Measurements from ENCODE around the gene DNAH8.
"Not testable (repeated sequence)": the region's sequence is repeated elsewhere in the genome, so short reads cannot be mapped to it uniquely, and the experiment has no call there.

The DNAH8 gene

GRCh38 chr6:38910207-38910606 is 195.1 kb downstream of the DNAH8 start:
- in situ Hi-C loops (cut with HindIII; ENCODE audit: low pct_ligation_motif_present, low sequenced_read_pairs): no loop called here

GRCh38 chr6:38912378-38912777 is 197.3 kb downstream of the DNAH8 start:
- Histone ChIP-seq H3K27ac (no peak overlapping the region), H3K36me3 (replicated peaks) (no peaks in the 10 kb centered on the region), H3K27me3 (replicated peaks) (no peaks in the 10 kb centered on the region), H3K4me3 (ENCODE audit: low read depth, low read length) (no peak overlapping the region)
- no peak for DNase-seq
- no peak for TF ChIP-seq CTCF (IDR thresholded peaks at IDR 0.05; ENCODE audit: low read depth, low read length, missing control alignments)
- in situ Hi-C loops (cut with HindIII; ENCODE audit: low pct_ligation_motif_present, low sequenced_read_pairs): no loop called here

More at GRCh38 chr6:38910207-38910606, 195.1 kb downstream of the DNAH8 start:
- Histone ChIP-seq H3K36me3 (replicated peaks) (no peaks in the 10 kb centered on the region), H3K27ac (no peak overlapping the region), H3K4me3 (ENCODE audit: low read depth, low read length) (no peak overlapping the region), H3K27me3 (replicated peaks) (no peaks in the 10 kb centered on the region)
- TF ChIP-seq CTCF (IDR thresholded peaks at IDR 0.05; ENCODE audit: low read depth, low read length, missing control alignments): no peak
- DNase-seq: no peak

GRCh38 chr6:38915205-38915925 is 200.3 kb downstream of the DNAH8 start:
- in situ Hi-C loops (cut with HindIII; ENCODE audit: low pct_ligation_motif_present, low sequenced_read_pairs): no loop called here
- H3K27me3 ChIP-seq (replicated peaks): no peaks in the 10 kb centered on the region

GRCh38 chr6:38921540-38921939 is 206.4 kb downstream of the DNAH8 start:
- in situ Hi-C loops (cut with HindIII; ENCODE audit: low pct_ligation_motif_present, low sequenced_read_pairs); DNase-seq; H3K4me3 ChIP-seq (ENCODE audit: low read depth, low read length); H3K27me3 ChIP-seq (replicated peaks); H3K27ac ChIP-seq; H3K36me3 ChIP-seq (replicated peaks): not testable (repeated sequence)

More at GRCh38 chr6:38915205-38915925, 200.3 kb downstream of the DNAH8 start:
- Histone ChIP-seq H3K36me3 (replicated peaks) (no peaks in the 10 kb centered on the region), H3K4me3 (ENCODE audit: low read depth, low read length) (no peak overlapping the region), H3K27ac (no peak overlapping the region)
- no peak for TF ChIP-seq CTCF (IDR thresholded peaks at IDR 0.05; ENCODE audit: low read depth, low read length, missing control alignments)
- DNase-seq: no peak

- TF ChIP-seq CTCF (IDR thresholded peaks at IDR 0.05; ENCODE audit: low read depth, low read length, missing control alignments): no peak
- in situ Hi-C loops (cut with HindIII; ENCODE audit: low pct_ligation_motif_present, low sequenced_read_pairs): no loop called here
- Histone ChIP-seq H3K4me3 (ENCODE audit: low read depth, low read length) (no peak overlapping the region), H3K27ac (no peak overlapping the region), H3K27me3 (replicated peaks) (peaks cover 1% of the 10 kb centered on the region), H3K36me3 (replicated peaks) (no peaks in the 10 kb centered on the region)
- no peak for DNase-seq
Observed at GRCh38 chr6:38924791-38925509, 209.8 kb downstream of the DNAH8 start.

- no peak for DNase-seq
- in situ Hi-C loops (cut with HindIII; ENCODE audit: low pct_ligation_motif_present, low sequenced_read_pairs): no loop called here
- no peaks in the 10 kb centered on the region for H3K27me3 ChIP-seq (replicated peaks)
- H3K36me3 ChIP-seq (replicated peaks): no peaks in the 10 kb centered on the region
- no peak overlapping the region for H3K4me3 ChIP-seq (ENCODE audit: low read depth, low read length)
- no peak for TF ChIP-seq CTCF (IDR thresholded peaks at IDR 0.05; ENCODE audit: low read depth, low read length, missing control alignments)
- H3K27ac ChIP-seq: no peak overlapping the region
Observed at GRCh38 chr6:38929560-38929959, 214.4 kb downstream of the DNAH8 start.

All from brain microvascular endothelial cell (primary cell).